ENCODE measurements around the gene XRCC6.

DNA sequence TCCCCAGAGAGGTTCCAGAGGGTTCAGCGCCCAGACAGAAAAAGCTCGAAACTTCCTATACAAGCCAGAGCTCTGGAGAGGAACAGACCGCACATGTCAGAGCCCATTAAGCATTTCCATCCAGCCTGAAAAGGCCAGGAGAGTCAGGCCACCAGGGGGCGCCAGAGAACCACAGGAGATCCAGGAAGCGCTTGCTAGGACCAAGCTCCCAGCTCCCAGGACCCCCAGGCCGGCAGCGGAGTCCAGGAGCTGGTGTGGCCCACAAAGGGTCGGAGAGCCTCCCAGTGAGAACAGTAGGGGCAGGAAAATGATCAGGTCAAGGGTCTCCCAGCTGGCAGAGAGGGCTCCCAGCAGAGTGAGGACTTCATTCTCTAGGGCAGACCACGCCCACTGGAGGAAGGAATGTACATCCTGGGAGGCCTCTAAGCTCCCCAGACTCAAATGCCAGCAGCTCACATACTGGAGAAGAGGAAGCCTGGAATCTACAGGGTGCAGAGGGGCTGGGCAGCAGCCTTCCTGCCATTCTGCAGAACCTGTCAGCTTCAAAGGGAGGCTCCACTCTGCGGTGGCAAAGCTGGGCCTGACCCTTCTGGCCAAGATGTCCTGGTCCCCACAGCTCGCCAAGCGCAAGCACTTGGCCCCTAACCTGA, 76.2 kb downstream of the XRCC6 start:
- TF ChIP-seq, protein P1, sequence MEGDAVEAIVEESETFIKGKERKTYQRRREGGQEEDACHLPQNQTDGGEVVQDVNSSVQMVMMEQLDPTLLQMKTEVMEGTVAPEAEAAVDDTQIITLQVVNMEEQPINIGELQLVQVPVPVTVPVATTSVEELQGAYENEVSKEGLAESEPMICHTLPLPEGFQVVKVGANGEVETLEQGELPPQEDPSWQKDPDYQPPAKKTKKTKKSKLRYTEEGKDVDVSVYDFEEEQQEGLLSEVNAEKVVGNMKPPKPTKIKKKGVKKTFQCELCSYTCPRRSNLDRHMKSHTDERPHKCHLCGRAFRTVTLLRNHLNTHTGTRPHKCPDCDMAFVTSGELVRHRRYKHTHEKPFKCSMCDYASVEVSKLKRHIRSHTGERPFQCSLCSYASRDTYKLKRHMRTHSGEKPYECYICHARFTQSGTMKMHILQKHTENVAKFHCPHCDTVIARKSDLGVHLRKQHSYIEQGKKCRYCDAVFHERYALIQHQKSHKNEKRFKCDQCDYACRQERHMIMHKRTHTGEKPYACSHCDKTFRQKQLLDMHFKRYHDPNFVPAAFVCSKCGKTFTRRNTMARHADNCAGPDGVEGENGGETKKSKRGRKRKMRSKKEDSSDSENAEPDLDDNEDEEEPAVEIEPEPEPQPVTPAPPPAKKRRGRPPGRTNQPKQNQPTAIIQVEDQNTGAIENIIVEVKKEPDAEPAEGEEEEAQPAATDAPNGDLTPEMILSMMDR (IDR thresholded peaks at IDR 0.05), result peak; percentile 97
- TF ChIP-seq ZFX (IDR thresholded peaks at IDR 0.05; ENCODE audit: borderline replicate concordance), result no peak

Data from 22Rv1 (cell line).